GM21619 (cell line): ENCODE data around the gene SGIP1.

Experiments used
- ATAC-seq: cut with Tn5 transposase; IDR thresholded peaks from one replicate; pipeline ENCODE4 v1.9.1; 2021; ENCODE audit not compliant: unreplicated experiment

Gene SGIP1

DNA sequence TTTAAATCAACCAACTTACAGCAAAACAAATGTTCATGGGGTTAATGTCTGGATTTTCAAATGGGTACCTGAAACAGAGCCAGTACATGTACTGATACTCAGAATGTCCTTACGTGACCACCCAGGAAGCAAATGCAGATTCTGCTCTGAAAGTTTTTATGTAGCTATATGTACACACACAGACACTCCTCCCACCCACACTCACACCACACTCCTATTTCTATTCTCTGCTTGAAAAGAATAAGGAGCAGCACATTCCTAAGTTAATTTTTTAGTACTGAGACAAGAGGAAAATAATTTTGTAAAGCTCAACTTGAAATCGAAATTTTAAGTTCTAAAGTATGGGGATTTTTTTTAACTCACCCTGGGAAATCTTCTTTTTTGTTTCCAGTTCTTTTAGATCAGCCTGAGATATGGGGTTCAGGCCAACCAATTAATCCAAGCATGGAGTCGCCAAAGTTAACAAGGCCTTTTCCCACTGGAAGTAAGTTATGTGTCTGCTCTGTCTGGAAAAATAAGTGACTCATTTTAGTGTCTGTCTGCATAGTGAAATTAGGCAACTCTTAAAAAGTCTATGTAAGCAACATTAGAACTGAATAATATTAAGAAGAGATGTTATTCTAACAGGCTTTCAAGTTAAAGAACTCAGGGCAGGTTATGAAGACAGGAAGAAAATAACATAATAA is 142.8 kb downstream of the SGIP1 start:
- no peak for ATAC-seq

DNA sequence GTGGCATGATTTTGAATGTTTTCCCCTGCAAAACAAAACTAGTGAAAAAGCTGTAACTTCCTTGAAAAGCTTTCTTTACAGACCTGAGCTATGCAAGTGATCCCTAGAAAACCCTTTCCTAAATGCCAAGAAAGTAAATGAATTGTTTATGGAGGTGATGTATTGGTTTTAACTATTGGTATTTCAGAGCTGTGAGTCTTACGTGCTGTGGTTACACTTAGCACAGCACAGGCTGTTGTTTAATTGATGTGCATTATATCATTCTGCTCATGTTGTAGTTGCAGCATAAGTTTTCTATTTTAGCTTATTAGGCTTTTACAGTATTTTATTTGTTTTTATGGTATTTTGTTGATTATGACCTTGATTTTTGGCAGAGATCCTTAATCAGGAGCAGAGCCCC is 144.2 kb downstream of the SGIP1 start:
- no peak for ATAC-seq

DNA sequence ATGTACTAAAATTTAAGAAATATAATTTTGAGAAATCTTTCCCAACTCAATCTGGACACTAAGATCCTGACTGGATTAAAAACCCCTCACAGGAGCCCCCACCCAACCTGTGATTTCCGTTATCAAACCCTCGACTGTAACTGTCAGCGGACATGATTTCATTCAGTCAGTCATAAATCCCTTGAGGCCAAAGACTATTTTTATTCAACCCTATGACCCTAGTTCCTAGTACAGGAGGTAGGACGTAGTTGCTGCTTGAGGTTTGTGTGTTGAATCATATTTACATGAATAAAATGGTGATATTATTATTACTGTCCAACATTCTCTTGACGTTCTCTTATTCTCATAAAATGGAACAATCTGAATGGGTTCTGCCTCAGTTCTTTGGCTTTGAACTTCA is 145.2 kb downstream of the SGIP1 start:
- ATAC-seq: no peak

DNA sequence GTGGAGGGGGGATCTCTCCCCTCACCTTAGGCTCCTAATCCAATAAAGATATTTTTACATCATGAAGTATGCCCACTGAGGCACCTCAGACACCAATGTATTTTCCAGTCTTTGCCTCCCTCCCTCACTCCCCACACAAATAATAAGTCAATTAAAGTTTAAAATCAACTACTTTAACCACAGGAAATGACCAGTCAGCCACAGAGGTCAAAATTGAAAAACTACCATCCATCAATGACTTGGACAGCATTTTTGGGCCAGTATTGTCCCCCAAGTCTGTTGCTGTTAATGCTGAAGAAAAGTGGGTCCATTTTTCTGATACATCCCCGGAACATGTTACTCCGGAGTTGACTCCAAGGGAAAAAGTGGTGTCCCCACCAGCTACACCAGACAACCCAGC is 147.7 kb downstream of the SGIP1 start:
- ATAC-seq: no peak

DNA sequence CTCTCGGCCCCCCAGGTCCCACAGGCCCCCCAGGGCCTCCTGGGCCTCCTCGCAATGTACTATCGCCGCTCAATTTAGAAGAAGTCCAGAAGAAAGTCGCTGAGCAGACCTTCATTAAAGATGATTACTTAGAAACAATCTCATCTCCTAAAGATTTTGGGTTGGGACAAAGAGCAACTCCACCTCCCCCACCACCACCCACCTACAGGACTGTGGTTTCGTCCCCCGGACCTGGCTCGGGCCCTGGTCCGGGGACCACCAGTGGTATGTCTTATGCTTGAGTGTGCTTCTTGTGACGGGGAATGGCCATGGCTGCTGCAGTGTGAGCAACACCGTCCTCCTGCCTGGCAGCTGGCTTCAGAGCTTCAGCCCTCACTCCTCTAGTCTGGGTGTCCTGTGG is 148.2 kb downstream of the SGIP1 start:
- ATAC-seq: no peak

DNA sequence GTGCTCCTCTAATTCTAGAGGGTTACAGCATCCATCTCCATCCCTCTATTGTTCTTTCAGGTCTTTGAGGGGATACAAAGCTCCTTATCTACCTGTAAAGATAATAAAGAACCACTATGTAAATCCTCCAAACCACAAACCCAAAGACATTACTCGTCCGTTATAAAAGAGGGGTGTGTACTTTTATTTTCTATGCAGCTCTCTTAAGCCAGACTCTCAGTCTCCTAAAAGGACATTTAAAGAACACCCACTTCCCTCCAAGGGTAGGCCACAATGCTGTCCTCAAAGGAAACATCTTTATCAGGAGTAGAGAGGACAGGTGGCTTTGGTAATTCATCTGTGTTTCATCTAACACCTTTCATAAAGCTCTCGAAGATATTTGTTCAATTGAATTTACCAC is 150.4 kb downstream of the SGIP1 start:
- no peak for ATAC-seq

DNA sequence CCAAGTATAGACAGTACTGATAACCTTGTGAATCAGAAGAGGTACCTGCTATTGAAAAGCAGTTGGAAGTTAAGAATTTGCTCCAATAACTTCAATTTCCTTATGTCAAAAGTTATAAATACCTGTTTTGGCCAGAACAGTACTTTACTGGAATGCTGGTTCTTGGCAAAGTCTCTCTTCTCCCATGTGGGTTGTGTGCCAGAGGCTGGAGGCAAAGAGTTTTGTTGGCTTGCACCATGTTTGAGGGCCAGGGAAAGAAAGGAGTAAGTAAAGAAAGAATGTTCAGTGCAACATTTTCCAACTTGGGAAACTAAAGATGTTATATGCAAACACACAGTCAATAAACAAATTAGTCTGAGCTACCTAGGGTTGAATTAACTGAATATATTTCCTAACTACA is 151.3 kb downstream of the SGIP1 start:
- ATAC-seq: no peak

DNA sequence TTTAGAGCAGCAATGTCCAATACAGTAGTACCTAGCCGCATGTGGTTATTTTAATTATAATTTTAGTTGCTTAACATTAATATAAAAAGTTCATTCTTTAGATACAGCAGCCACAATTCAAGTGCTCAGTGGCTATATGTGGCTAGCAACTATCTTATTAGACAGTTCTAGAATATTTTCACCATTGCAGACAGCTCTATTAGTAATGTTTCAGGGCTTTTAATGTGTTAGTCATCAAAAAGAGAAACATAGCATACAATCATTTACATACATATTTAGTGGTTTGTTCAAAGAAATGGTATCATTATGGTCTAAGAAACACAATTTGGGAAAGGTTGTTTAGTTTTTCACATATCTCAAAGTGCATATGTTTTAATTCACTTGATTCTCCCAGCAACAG is 151.7 kb downstream of the SGIP1 start:
- ATAC-seq: no peak

DNA sequence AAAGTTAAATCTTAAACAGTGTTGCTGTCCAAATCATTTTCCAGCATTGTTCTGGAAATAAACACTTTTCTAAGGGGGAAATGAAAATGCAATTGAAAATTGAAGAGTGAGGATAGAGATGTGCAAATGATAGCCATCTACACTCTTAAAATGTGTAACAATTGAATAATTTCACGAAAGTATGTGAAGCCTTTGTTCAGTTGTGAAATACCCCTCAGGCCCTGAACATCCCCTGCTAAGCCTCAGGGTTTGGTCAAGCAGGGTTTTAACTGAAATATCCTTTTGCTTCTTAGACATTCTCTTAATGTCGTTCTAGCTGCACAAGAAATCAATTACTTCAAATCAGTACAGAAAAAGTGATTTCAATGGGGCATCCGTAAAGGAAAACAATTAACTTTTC is 152.5 kb downstream of the SGIP1 start:
- ATAC-seq: no peak

DNA sequence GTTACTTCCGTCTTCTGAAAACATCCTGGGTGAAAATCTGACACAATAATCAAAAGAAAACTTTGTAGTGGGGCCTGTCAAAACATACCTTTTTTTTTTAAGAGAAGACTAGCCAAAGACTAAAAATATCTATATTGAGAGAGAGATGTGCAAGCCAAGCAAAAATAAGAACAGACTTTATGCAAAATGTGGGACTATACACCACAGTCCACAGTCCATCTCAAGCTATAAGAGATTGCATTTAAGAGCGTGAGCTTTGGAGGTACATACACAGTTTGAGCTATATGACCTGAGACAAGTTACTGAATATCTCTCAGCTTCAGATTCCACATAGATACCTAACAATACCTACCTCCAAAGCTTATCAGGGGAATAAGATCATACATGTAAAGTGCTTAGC is 153.4 kb downstream of the SGIP1 start:
- no peak for ATAC-seq

DNA sequence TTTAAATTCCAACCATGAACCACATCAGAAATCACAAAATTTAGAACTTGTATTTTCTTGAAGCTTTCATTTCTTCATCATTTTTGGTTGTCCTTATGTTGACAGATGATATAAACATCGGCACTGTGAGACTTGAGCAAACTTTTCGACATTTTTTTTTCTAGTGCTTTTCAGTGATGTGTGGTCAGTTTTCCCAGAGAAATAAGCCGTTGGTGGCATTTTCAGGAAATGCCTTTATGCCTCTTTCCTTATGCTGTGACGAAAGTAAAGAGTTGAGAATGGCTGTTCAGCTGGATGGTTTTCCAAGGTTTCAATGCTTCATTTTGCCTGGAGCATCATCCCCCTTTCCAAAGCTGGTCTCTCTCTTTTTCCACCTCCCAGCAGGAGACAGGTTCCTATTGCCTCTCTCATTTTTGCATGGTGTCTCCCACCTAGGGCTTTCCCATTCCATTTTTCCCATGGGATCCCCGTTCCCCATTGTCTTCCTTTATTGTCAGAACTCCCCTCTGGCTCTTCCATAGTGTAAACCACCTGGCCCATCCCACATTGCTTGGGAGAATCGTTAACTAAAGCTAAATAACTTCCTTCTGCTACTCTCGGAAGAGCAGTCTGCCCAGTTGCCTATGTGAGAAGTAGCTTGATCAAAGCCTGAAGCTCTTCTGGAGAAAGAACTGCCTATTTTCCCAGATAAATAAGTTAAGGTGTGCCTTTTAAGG is 156.9 kb downstream of the SGIP1 start:
- ATAC-seq: no peak

DNA sequence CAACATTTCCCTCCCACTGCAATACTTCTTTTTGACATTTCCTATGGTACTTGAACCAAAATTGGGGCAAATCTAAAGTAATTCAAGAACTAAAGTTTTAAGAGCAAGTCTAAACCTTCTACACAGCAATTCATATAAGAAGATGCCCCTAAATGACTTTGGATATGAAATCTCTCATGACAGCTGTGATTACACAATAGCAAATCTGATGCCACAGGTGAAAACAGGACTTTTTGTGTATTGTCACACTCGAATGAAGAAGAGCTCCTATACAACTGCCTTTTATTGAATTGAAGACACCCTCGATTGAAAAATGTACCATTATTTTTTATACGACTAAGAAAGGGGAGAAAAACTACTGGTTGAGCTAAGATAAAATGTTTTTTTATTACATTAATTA is 158.7 kb downstream of the SGIP1 start:
- ATAC-seq: no peak

DNA sequence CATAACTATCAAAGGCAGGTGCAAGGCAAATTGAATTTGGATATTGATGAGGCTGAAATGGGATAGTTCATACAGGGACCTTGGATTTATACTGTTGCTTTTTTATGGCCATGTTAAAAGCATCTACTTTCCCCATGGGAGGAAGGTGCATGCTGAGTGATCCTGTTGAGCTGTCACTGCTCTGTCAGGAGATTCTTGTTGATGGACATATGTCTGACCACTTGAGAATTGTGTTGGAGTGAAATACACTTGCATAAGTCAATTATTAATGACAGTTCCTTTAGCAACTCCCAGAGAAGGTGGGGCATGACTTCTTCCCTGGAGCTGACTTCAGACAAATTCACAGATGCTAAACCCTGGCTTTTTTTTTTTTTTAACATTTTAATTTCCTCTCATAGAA is 159.9 kb downstream of the SGIP1 start:
- no peak for ATAC-seq

DNA sequence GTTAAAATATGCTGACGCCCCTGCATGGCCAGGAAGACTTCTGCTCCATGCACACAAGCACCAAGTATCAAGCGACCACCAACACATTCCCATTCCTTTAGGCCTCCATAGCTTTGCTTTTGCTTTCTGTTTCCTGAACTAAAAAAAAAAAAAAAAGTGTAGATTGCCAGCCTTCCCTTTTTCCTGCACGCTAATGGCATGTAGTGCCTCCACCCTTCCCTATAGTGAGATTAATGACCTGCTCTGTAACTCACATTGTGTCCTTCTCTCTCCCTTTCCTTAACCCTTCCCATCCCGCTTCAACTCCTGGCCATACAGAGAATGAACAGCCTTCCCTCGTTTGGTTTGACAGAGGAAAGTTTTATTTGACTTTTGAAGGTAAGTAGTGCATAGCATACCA is 161.2 kb downstream of the SGIP1 start:
- ATAC-seq: no peak

DNA sequence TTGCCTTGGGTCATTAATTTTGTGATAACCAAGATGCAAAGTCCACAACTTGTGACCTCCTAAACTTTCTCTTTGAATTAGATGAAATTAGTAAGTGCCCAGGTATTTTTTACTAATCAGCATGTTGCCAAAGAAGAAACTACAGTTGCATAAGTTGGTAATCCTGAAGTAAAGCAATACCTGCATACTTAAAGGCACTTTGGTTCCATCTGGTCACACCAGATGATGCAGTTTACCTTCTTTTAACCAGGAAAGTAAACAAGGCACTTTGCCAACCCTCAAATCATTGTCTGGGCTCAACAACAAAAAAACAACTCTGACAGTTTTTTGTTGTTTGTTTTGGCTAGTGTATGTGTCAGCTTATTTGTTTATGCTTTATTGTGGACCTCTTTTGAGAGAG is 162.8 kb downstream of the SGIP1 start:
- ATAC-seq: no peak

DNA sequence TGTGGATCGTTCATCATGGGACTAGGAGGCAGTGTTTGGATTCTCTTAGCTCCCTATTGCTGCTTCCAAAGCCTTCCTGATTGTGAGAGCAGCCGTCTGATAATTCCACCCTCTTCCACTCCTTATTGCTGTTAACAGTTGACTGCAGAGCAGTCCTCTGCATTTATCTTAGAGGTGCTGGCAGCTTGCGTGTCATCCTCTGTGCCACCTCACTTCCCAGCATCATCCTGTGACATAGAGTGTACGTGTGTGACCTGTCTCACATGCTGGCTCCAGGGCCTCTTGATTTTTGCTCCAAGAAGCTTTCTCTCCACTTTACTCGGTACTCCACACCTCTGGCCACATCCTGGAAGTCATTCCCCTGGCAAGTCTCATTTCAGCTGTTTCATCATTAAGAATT is 165.3 kb downstream of the SGIP1 start:
- no peak for ATAC-seq

DNA sequence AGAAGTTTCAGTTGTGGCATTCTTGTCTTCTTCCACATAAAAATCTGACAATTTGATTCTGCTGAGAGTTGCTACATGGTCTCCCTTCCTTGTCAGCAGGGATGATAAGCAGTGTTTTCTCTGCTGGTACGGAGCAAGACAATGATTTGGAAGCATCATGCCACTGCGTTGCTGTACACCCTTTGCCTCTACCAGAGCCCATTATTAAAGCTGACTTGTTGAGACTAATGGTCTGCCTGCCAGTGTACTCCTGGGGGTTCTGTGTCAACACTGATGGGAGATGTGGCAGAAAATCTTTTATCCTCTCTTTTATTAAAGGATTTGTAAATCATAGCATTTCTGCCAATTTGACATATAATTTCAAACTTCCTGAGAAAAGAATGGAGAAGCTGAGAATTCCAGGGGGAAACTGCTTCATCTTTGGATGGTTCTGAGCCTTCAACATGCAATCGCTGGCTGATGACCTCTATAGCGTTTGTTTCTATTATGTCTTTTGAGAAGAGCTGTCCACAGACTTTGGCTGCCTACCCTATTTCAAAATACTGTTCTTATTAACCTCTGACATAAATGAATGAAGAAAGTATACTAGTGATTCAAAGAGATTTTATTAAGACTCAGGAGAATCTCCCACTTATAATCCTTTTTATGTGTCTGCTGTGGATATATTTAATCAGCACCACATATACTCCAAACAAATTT is 170.4 kb downstream of the SGIP1 start:
- ATAC-seq: no peak

DNA sequence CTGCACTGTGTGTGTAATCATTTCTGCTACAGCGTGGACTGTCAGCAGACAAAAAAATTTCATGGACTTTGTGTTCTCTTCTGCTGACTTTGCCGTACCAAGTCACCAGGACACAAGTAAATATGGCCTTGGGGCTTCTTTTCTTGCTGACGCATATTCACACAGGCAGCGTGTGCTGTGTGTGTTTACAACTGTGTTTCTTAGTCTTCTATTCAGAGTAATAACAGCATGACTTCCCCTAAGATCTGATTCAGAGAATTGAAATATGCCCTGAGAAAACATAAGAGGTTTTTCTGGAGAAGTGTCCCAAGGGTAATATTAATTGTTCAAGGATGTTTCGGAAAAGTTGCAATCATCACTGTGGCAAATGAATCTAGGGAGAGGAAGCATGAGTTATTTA is 171.2 kb downstream of the SGIP1 start:
- ATAC-seq: no peak

DNA sequence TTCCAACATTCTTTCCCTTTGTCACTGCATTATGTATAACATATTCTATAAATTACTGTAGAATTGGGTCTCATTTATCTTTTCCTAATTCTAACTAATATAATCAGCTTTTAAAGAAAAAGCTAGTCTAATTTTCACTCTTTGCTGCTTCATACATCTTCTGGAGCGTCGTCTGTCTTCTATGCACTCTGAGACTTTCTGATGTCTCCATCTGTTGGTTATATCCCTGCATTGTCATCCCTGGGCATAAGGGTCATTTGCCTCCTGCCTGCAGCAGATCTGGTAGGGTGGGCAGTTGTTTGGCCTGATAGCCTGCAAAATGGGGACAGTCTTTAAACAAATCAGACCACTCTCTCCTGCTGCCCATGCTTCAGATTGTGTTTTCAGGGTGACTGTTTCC is 177.5 kb downstream of the SGIP1 start:
- no peak for ATAC-seq

DNA sequence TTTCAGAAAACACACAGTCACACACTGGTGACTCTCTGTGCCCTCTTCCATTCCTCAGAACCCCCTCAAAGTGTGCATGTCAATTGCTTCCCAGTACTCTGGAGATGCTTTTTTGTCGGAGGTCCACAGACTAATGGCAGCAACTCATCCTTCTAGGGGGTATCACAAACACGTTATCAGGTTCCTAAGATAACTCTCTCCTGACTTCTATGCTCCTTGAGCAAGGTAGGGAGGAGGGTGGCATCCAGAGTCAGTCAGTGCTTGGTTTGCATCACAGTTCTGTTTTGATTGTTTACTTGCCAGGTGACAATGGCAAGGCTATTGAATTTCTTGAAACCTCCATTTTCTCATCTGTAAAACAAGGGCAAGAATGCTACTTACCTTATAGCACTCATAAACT is 178.9 kb downstream of the SGIP1 start:
- no peak for ATAC-seq

DNA sequence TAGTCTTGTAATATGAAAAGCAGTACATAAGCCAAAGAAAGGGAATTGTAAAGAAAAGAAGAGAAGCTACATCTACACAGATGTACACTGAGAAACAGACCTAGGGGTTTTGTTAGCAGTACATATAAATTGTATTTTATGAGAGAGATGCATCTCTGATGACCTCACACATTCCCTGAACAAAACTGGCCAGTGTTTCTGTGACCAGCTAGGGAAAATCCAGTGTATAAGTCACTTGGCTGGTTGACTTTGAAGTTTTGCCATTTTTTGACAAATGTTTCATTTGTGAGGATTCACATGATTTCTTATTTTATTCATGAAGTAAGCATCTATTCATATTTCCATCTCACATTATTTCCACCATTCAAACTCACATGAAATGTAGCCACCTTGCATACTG is 190.0 kb downstream of the SGIP1 start:
- ATAC-seq: no peak

DNA sequence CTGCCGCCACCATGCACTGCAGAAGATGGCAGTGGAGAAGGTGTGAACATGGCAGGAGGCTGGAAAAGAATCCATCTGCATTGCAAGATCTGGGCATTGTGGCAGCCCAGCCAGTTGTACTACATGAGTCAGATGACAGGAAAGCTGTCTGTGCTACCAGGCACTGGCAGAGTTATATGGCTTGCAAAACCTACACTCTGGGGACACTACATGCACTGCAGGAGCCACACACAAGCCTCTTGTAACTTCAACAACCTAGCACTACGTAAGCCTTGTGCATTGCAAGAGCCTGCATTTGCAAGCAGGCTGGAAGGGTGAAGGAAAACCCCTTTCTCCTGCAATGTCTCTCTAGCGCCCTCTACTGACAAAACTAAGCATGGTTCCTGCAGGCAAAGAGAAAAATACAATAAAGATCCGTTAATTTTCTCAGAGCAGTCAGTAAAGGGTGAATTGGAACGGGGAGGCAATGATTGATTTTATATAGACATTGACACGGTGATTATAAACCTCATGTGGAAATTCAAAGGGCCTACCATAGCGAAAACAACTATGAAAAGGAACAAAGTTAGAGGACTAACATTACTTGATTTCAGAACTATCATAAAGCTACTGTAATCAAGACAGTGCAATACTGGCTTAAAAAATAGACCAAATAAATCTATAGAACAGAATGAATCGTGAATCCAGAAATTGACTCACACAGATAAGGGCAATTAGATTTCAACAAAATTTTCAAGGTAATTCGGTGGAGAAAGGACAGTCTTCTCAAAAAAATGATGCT is 192.1 kb downstream of the SGIP1 start:
- ATAC-seq: peak; percentile 75
